Activated effector memory CD4-positive, alpha-beta T cell treated with Interleukin-2 at 50 U/mL for 16 hours (primary cell): Measurements from ENCODE around the gene SYCP3.
"Not testable (repeated sequence)": the region's sequence is repeated elsewhere in the genome, so short reads cannot be mapped to it uniquely, and the experiment has no call there.

Experiments used
- DNase-seq: peaks from one replicate; pipeline ENCODE4 v3.0.0-alpha.2; 2020

The SYCP3 gene

DNA sequence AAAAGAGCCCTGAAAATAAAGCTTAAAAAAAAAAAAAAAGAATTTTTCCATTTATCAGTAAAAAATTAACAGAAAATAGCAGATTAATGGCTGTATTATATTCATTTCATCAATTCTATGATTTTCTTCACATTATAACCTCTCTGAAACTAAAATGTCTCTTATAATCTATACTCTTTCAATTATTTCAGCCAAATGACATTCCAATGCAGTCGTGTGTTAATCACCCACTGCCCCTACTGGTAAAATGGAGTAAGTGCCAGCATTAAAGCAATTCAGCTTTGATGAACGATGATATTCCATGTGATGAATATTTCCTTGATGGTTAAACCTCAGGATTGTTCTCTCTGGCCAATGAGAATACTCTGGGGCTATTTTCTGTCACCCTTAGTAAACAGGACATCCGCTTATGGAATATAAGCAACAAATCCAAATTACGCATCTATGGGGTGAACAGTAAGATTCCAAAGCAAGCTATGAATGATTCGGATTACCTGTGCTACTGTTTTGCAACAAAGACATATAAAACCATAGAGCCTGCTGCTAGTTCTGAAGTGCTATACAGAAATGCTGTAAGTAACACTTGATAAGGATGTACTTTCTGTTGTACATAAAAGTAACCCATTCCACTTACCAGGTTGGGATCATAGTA lies 20.3 kb upstream of the SYCP3 start:
- no peak for DNase-seq

DNA sequence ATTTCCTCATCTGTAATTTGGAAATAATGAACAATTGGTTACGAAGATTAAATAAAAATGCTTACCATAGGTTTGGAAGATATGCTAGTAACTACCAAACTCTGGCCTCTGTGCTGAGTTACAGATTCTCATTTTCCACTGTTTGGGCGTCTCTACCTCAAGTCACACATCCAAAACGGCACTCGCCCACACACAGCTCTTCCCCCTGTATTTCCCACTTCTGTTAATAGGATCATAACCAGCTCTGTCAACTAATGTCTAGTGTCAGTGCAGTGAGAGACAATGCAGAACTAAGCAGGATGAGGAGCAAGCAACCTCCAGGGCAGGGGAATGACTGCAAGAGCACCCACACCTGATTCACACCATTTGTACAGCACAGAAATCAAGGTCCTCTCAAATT lies 10.9 kb upstream of the SYCP3 start:
- no peak for DNase-seq

DNA sequence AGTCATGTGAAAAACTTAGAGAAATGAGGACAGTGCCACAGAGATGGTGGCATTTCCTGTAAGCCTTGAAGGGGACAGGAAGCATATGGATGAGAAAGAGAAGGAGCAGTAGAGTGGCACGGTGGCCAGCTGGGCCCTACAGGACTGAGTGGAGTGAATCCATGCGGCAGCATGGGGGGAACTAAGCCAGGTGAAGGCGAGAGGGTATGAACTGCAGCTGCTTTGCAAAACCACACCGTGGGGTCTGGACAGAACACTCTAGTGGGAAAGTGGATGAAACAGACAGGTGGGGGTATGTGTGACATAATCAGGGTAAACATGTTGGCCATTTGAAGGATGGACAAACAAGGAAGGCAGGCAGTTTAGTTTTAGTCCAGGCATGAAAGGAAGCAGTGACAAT lies 10.4 kb upstream of the SYCP3 start:
- no peak for DNase-seq

DNA sequence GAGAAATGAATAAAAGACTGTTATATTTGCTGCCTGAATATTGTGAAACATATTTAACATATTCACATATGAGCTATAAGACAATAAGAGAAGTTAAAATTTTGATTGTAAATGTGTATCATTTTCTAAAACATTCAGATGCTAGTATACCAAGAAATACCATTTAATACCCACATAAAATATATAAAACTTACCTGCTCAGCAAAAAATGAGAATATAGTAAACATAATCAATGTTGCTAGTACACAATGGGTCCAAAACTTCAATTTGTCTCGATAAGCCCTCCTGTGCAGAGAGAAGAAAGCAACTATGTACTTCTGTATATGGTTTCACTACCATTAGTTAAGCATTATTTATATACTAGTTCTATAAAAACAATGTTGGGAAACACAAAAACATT lies 9.6 kb upstream of the SYCP3 start:
- DNase-seq = no peak

DNA sequence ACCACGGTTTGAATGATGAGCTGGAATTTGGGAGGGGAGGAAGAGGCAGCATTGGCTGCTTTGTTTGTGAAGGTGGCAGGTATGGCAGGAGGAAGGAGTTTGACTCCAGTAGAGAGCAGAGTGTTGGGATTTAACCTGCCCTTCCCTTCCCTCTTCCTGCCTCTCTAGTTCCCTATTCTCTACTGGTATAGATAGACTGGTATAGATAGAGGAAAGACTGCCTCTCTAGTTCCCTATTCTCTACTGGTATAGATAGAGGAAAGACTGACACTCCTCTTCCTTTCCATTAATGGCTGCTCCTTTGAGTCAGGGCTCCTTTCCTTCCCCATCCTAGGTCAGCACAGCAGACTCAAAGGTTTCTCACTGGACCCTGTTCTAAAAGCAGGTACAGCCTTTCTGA lies 8.4 kb upstream of the SYCP3 start:
- DNase-seq = no peak

DNA sequence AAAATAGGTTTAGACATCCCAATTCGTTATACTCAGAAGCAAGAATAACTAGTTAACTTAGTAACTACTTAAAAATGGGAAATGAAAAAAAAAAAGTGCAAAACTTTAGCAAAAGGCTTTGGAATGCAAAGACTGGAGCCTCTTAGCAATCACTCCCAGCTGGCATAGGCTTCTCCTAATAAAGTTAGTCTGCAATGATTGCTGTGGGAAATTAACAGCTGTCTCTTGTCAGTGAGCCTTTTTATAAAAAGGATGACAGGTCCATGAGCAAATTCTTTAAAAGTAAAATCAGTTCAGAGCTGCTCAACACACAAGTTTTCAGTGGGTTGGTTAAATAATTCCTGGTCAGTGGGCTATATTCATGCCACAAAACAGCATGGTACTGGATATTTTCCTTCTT lies 7.4 kb upstream of the SYCP3 start:
- DNase-seq = no peak

DNA sequence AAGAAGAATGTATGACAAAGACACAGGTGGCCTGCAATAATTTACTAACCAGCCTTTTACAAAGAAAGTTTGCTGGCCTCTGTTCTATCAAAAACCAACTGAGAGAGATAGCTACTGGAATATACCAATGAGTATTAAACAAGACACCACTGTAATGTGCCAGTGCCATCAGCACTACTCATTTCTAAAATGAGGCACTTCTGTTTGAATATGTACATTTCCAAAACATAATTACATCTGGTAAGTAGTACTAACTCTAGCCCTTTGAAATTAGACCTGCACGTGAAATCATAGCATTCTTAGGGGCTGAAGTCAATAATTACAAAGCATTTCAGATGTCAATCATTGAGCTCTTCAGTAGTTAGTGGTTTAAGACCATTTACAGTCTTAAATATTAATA lies 6.9 kb upstream of the SYCP3 start:
- no peak for DNase-seq

DNA sequence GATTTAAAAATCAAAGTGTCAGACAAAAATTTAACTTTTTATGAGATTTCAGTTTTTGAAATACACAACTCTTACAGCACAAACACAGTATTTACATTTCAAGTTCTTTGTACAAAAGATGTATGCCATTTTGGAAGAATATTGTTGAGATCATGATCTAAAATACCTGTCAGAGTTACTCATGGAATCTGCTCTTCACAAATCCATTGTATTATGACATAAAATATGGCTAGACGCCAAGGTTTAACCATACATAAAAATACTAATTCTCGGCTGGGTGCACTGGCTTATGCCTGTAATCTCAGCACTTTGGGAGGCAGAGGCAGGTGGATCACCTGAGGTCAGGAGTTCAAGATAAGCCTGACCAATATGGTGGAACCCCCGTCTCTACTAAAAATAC lies 6.2 kb upstream of the SYCP3 start:
- no peak for DNase-seq

DNA sequence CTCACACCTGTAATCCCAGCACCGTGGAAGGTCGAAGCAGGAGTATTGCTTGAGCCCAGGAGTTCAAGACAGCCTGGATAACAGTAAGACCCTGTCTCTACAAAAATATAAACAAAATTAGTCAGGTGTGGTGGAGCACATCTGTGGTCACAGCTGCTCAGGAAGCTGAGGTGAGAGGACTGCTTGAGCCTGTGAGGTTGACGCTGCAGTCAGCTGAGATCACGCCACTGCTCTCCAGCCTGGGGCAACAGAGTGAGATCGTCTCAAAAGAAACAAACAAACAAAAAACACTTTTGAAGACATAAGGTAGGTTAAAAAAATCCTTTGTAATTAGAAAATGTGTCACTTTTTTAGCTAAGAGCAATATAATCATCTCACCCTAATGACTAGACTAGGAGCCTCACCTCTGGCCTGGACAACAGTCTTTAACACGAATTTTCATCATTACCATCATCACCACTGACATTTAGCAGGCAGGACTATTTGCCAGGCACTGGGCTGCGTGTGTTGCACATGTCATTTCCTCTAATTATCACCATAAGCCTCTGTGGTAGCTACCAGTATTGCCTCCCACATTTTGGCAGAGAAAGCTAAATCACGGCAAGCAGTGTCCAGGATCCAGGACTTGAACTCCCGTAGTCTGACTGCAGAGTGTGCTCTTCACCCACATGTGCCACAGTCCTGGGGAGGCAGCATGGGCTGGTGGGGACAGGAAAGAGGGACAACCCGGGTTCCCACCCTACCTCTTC lies 4.6 kb upstream of the SYCP3 start:
- no peak for DNase-seq

DNA sequence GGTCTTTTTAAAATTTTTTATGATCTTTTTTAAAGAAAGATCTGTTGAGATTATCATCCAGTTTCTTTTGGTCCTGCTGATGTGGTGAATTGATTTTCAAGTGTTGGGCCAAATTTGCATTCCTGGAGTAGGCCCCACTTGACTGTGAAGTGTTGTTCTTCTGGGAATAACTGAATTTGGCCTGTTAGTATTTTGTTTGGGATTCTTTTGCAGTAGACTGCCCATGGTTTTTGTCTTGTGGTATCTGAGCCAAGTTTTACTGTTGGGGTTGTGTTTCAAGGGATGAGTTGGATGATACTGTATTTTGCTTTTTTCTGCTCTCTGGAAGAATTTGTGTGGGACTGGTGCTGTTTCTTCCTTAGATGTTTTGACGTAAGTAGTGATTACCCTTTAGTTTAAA lies 4.0 kb upstream of the SYCP3 start:
- DNase-seq = no peak

DNA sequence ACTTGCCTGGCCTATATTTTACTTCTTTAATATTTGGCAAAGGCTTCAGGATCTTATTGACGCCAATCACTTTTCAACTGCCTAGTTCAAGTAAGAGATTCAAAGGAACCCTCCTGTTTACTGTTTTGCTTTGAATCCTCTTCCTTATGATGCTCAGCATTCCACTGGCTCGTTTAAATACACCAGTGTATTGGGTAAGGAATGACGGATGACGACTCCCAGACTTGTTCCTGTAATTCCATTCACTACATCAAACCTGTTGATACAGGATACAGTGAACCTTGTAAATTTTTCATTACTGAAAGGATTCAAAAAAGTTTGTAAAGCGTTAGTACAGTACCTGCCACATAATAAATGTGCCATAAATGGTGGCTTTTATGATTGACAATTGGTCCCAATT lies 1.7 kb upstream of the SYCP3 start:
- DNase-seq = no peak

DNA sequence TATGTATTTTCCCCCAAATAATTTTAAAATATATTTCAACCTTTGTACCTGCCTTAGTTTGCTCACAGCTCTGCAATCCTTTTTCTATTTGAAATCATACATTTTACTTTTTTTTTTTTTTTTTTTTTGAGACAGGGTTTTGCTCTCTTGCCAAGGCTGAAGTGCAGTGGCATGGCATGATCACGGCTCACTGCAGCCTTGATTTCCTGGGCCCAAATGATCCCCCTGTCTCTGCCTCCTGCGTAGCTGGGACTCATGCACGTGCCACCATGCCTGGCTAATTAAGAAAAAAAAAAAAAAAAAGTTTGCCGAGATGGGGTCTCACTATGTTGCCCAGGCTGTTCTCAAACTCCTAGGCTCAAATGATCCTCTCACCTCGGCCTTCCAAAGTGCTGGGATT lies 1.3 kb upstream of the SYCP3 start:
- no peak for DNase-seq

DNA sequence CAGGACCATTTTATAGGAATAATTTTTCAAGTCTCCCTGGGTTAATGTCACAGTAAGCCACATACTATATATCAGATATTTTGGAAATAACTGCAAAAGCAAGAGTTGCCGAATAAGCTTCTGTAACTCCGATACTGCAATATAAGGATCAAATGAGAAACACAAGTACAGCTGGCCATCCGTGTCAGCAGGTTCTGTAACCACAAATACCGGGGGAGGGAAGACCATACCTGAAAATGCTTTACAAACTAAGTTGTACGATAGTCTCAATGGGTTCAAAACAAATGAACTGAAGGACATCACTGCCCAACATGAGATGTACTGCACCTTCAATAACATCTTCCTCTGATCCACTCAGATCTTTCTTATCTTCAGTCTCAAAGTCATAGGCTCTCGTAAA lies 1.8 kb downstream of the SYCP3 start:
- DNase-seq = no peak

DNA sequence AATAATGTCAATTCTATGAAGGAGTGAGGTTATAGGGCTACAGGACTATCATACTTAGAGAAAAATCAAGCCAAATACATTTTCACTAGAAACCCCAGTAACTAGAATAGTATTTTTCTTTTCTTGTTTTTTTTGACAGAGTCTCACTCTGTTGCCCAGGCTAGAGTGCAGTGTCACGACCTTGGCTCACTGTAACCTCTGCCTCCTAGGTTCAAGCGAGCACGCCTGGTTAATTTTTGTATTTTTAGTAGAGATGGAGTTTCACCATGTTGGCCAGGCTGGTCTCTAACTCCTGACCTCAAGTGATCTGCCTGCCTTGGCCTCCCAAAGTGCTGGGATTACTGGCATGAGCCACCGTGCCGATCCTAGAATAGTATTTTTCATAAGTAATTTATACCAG lies 4.8 kb downstream of the SYCP3 start:
- not testable (repeated sequence) for DNase-seq

DNA sequence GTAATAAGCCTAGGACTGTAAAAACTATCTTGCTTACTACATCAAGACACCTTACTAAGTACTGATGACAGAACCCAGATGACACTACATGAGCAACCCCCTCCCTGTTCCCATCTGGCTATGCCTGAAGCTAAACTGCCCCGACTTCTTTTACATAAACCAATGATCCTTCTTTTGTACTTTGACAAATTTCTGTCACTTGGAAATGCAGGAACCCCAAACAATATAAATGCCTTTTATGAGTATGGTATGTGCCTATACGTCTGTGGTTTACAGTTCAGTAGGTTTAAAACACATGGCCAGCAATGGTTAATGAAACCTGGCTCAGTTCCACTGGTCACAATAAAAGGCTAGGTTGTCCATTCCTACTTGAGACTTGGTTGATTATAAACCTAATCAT lies 6.1 kb downstream of the SYCP3 start:
- DNase-seq = no peak

DNA sequence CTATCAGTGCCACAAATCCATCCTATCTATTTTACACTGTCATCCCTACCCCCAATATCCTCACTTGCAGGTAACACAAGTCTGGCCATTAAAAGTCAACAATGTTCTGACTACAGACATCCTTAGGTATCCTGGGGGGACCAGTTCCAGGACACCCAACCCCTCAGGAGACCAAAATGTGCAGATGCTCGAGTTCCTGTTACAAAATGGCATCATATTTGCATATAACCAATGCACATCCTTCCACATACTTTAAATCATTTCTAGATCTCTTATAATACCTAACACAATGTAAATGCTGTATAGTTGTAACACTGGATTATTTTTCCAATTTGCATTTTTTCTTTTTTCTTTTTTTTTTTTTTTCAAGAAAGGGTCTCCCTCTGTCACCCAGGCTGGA lies 6.9 kb downstream of the SYCP3 start:
- no peak for DNase-seq

DNA sequence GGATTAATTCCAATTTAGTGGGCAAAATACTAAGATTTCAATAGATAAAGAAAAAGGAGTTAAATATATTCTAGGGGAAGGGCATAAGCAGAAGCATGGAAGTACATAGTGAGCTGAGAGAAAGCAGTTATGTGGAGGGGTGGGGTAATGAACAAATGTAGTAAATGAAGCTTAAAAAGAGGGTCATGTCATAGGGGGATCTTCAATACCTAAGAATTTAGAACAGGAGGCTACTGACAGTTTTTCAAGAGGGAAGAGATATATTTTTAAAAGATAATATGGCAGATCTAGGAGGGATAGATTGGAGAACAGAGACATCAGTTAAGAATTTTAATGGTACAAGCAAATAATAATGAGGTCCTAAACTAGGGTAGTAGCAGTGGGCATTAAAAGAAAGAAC lies 9.4 kb downstream of the SYCP3 start:
- no peak for DNase-seq

DNA sequence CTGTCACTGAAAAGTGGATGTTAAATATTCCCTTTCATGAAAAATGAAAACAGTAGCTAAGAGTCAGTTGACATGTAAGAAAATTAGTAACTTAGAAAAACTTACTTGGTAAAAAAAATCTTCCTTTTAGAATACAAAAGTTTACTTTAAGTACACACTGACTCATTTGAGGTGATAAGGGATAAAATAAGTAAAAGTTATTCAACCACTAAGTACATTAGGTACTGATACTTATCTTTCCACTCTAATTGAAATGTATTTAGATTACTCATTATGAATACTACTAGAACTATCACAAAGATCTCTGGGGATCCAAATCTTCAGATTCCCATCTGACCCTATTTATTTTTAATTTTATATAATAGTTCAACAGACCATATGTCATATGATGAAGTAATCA lies 12.2 kb downstream of the SYCP3 start:
- no peak for DNase-seq

DNA sequence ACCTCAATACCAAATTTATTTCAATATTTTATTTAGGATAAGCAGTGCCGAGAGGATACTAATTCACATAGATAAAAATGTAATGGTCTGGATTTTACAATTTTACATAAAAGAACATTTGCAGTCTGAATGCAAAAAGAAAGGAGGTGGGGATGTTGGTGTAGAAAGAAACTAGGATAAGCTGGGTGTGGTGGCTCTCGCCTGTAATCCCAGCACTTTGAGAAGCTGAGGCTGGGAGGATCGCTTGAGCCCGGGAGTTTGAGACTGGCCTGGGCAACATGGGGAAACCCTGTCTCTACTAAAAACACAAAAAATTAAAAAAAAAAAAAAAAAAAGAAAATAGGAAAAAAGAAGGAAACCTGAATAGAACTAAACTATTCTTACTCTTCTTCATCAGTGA lies 16.9 kb downstream of the SYCP3 start:
- DNase-seq = no peak

DNA sequence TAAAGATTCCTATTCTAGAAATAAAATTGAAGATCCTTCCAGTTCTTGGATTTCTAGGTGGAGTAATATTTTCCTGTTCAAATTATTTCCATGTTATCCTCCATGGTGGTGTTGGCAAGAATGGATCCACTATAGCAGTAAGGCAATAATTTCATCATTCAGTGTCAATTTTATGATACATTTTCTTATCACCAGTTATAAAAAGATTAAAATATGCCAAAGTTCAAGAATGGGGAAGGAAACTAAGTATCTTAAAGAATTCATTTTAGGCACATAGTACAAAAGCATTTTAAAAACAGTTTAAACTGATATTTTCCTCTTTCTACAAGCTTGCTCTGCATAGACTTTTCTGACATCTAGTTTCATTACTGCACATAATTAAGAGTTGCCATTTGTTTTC lies 19.1 kb downstream of the SYCP3 start:
- no peak for DNase-seq

DNA sequence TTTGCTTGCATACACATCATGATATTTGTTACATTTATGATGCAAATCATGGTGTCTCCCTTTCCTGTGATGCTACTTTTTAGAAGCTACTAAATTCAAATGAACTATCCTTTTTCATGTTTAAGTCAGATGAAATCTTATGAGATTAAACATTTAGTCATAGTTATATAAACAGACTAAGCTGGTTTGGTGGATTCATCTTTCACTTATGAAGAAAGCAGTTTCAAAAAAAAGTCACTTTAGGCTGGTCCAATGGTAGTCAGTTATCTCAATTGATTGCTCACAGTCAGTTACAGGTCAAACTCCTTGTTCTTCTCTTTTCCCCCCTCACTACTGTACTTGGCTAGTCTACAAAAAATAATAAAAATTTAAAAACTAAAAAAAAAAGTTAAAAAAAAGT lies 19.7 kb downstream of the SYCP3 start:
- DNase-seq = no peak

DNA sequence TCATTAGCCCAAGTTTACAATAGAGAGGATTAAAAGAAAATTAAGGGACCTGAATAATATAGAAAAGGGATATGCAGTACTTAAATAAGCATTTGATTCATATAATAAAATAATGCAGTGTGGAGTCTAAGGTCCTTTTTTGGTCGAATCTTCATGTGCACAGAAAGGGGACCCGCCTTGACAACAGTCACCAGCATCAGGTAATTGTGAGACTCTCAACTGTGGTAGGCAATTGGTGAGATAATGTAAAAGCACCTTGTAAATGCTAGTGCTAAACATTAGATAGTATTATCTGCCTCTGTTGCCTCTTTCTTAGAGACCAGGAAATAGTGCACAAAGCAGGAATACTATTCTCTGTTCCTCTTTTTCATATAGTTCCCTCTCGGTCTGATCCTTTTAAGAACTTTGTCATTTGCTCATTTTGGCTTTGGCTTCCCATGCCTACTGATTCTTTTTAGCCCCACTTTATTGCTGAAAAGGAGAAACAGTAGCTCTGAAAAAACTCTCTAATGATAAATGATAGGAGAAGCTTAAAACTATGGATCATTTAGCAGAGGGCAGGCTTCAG lies 24.3 kb downstream of the SYCP3 start:
- no peak for DNase-seq

DNA sequence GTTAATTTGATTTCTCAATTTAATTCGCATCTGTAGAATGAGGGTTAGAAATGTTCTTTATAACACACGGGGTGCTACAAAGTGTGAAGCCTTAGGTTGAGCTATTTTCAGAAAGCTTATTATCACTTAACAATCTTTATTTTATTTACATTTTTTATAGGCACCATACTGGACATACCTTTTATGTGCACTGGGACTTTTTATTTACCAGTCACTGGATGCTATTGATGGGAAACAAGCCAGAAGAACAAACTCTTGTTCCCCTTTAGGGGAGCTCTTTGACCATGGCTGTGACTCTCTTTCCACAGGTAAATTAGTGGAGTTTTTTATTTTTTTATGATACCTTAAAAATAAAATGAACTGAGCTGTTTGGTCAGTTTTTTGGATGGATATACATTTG lies 25.3 kb downstream of the SYCP3 start:
- no peak for DNase-seq

DNA sequence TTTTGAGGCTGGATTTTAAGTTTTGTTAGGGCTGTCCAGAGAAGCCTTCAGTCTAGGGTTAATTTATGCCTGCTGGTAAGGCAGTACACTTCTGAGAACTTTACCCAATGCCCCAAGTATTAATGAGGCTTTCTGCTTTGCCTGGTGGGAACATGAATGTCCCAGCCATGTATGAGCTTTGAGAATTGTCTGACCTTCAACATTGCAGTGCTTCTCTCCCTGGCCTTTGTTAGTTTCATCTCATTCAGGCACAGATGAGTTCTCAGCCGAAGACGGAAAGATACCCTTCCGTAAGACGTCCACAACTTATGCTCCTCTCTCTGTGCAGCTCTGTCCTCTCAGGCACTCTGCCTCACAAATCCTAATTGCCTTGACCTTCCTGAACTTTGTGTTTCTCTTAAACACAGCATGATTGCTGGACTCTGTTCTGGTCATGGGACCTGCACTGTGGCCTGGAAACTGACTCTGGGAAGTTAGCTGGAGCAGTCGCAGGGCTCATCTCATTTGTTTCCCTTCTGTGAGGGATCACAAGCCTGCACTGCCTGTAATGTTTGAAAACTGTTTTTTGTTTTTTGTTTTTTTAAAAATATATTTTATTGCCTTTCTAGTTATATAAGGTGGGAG lies 26.1 kb downstream of the SYCP3 start:
- no peak for DNase-seq
